ENCODE measurements around the gene AADAT. TPM values are rescaled to one million over a fixed set of nuclear protein-coding genes. Genes with fewer than 3 reads are reported as not detected.
A peak's percentile ranks its signal among the peaks of the same experiment; 100 is the strongest.

The AADAT gene
- 6.4 and 6.9 TPM in 2 replicates for total RNA-seq (2022)
- Bru-seq, nascent RNA, result percentile 71 among the genes with signal in this experiment
- BruChase-seq, experiment 1, labeled RNA remaining after a 6-hour chase, result percentile 62 among the genes with signal in this experiment
- percentile 74 among the genes with signal in this experiment for BruChase-seq, experiment 2, labeled RNA remaining after a 2-hour chase
- long read RNA-seq, transcript AADAT-201 (13 exons, 2,261 nt), result major isoform, 9 of 14 reads
- long read RNA-seq, partial matches to known transcripts, result 1 of 14 reads
- long read RNA-seq, other reads (novel, unspliced or antisense), result 3 of 14 reads

- H3K4me1 Mint-ChIP-seq (ENCODE audit: insufficient read depth, unreplicated experiment), result peaks cover 6% of the 10 kb centered on the region
- intact Hi-C loops (cut with micrococcal nuclease), result loop anchor here (1.0 to 2.0 kb wide), 2 partner anchors 280 to 477 kb away; partner anchors contain the start of gene NEK1
- H3K36me3 Mint-ChIP-seq (ENCODE audit: insufficient read depth, unreplicated experiment), result no peaks in the 10 kb centered on the region
- TF ChIP-seq CTCF (IDR thresholded peaks at IDR 0.05; ENCODE audit: unreplicated experiment), result peak; percentile 86
- DNase-seq (ENCODE audit: unreplicated experiment), result peak; percentile 81
- POLR2A ChIA-PET, result interaction anchor here (0.7 kb wide), 1 partner anchor 788 kb away, joined by 4 read pairs; no protein-coding TSS in a partner anchor
- no peaks in the 10 kb centered on the region for H3K27me3 Mint-ChIP-seq (ENCODE audit: insufficient read depth, unreplicated experiment)
- H3K27ac Mint-ChIP-seq (ENCODE audit: low read depth, unreplicated experiment), result peak within 1 kb of the TSS; percentile 61
- no TSS peak for BruUV-seq (replicated peaks)
- CTCF ChIA-PET, result interaction anchor here (0.5 to 3.7 kb wide), 5 partner anchors 12 to 484 kb away, joined by 3 to 18 read pairs (median 3); partner anchors contain the start of gene HPF1
- peak within 1 kb of the TSS; percentile 81 for H3K4me3 Mint-ChIP-seq (ENCODE audit: unreplicated experiment)
- no peaks in the 10 kb centered on the region for H3K9me3 Mint-ChIP-seq (ENCODE audit: unreplicated experiment)
Measured at GRCh38 chr4:170089668-170090351, at the start of gene AADAT. Gene AADAT, minus strand, starts transcription at chr4:170089956. Its CDS starts 266 bp downstream, at chr4:170089690.

GRCh38 chr4:170138580-170139194 is 48.9 kb upstream of the AADAT start:
- CTCF ChIA-PET, result interaction anchor here (0.7 to 4.3 kb wide), 14 partner anchors 9 to 798 kb away, joined by 3 to 48 read pairs (median 4); no protein-coding TSS in a partner anchor
- Mint-ChIP-seq H3K27ac (ENCODE audit: low read depth, unreplicated experiment) (no peak overlapping the region), H3K27me3 (ENCODE audit: insufficient read depth, unreplicated experiment) (no peaks in the 10 kb centered on the region), H3K36me3 (ENCODE audit: insufficient read depth, unreplicated experiment) (no peaks in the 10 kb centered on the region), H3K4me1 (ENCODE audit: insufficient read depth, unreplicated experiment) (peaks cover 5% of the 10 kb centered on the region), H3K9me3 (ENCODE audit: unreplicated experiment) (no peaks in the 10 kb centered on the region), H3K4me3 (ENCODE audit: unreplicated experiment) (no peak overlapping the region)
- TF ChIP-seq CTCF (IDR thresholded peaks at IDR 0.05; ENCODE audit: unreplicated experiment), result peak; percentile 87
- intact Hi-C loops (cut with micrococcal nuclease), result loop anchor here (1.0 to 5.0 kb wide), 3 partner anchors 59 to 1647 kb away; no protein-coding TSS in a partner anchor
- DNase-seq (ENCODE audit: unreplicated experiment), result peak; percentile 82
- no TSS peak for BruUV-seq (replicated peaks)
- POLR2A ChIA-PET, result no interaction called here

- no peak for DNase-seq (ENCODE audit: unreplicated experiment)
- Mint-ChIP-seq H3K36me3 (ENCODE audit: insufficient read depth, unreplicated experiment) (no peaks in the 10 kb centered on the region), H3K27ac (ENCODE audit: low read depth, unreplicated experiment) (no peak overlapping the region), H3K4me3 (ENCODE audit: unreplicated experiment) (no peak overlapping the region), H3K27me3 (ENCODE audit: insufficient read depth, unreplicated experiment) (no peaks in the 10 kb centered on the region), H3K4me1 (ENCODE audit: insufficient read depth, unreplicated experiment) (peaks cover 5% of the 10 kb centered on the region), H3K9me3 (ENCODE audit: unreplicated experiment) (peaks cover 7% of the 10 kb centered on the region)
- no TSS peak for BruUV-seq (replicated peaks)
- CTCF ChIA-PET, result interaction anchor here (0.7 to 4.3 kb wide), 17 partner anchors 10 to 799 kb away, joined by 3 to 48 read pairs (median 4); no protein-coding TSS in a partner anchor
- intact Hi-C loops (cut with micrococcal nuclease), result loop anchor here (1.0 to 5.0 kb wide), 3 partner anchors 59 to 1647 kb away; no protein-coding TSS in a partner anchor
- no peak for TF ChIP-seq CTCF (IDR thresholded peaks at IDR 0.05; ENCODE audit: unreplicated experiment)
- POLR2A ChIA-PET, result interaction anchor here (0.7 kb wide), 1 partner anchor 754 kb away, joined by 3 read pairs; no protein-coding TSS in a partner anchor
Measured at GRCh38 chr4:170137927-170138326, 48.2 kb upstream of the AADAT start.

Data from MCF 10A (cell line).